CD14-positive monocyte (primary cell): ENCODE results near the gene SMNDC1. TPM values are rescaled to one million over a fixed set of nuclear protein-coding genes. Genes with fewer than 3 reads are reported as not detected.
"Not testable (repeated sequence)": the region's sequence is repeated elsewhere in the genome, so short reads cannot be mapped to it uniquely, and the experiment has no call there.

Experiments
- DNase-seq, 3 donors: peaks; one replicate each; pipeline ENCODE4 v3.0.0-alpha.2; 2011 to 2022
- H2AFZ ChIP-seq: 2 replicates; pipeline ENCODE4 v1.6.0; 2012; ENCODE audit warnings: mild to moderate bottlenecking, low read depth, low read length, inconsistent platforms; ENCODE audit not compliant: insufficient read depth, poor library complexity, severe bottlenecking
- H3K27ac ChIP-seq, 2 donors: 1 replicate in 1 of 2; 2 replicates in 1 of 2; pipeline ENCODE4 v1.5.1; 2012 to 2013; ENCODE audit warnings: low read length in 2 of 2, control low read depth in 1 of 2, inconsistent platforms in 1 of 2, low read depth in 1 of 2, mild to moderate bottlenecking in 1 of 2
- H3K27me3 ChIP-seq, 2 donors: one replicate each; pipeline versions ENCODE4 v1.6.0 to v1.6.1; 2011 to 2013; ENCODE audit warnings: low read length in 2 of 2; ENCODE audit not compliant: control insufficient read depth in 2 of 2, insufficient read depth in 2 of 2
- H3K36me3 ChIP-seq, 2 donors: replicated peaks in 1 of 2; 1 replicate in 1 of 2; 2 replicates in 1 of 2; pipeline versions ENCODE4 v1.5.1 to v1.6.1; 2012 to 2013; ENCODE audit warnings: low read length in 2 of 2, control low read depth in 1 of 2, inconsistent platforms in 1 of 2, mild to moderate bottlenecking in 1 of 2; ENCODE audit not compliant: insufficient read depth in 2 of 2, control insufficient read depth in 1 of 2
- H3K4me1 ChIP-seq, 2 donors: 1 replicate in 1 of 2; 2 replicates in 1 of 2; pipeline versions ENCODE4 v1.5.1 to v1.6.1; 2012 to 2013; ENCODE audit warnings: low read length in 2 of 2, control low read depth in 1 of 2, inconsistent platforms in 1 of 2, mild to moderate bottlenecking in 1 of 2, moderate library complexity in 1 of 2; ENCODE audit not compliant: insufficient read depth in 2 of 2, control insufficient read depth in 1 of 2
- H3K4me2 ChIP-seq: replicated peaks from 2 replicates; pipeline ENCODE3; 2012; ENCODE audit warnings: low read length, moderate library complexity, mild to moderate bottlenecking; ENCODE audit not compliant: poor library complexity, severe bottlenecking; ENCODE audit errors: extremely low read depth
- H3K4me3 ChIP-seq, 3 experiments: fragments of 200-600 bp in 1 of 3; sonication (generic) in 1 of 3; replicated peaks in 1 of 3; 1 replicate in 2 of 3; 2 replicates in 1 of 3; pipeline ENCODE4 v1.5.1; 2011 to 2013; ENCODE audit warnings: low read length in 3 of 3, mild to moderate bottlenecking in 3 of 3, control low read depth in 2 of 3, low read depth in 2 of 3, inconsistent platforms in 1 of 3, moderate library complexity in 1 of 3
- H3K79me2 ChIP-seq: 2 replicates; pipeline ENCODE4 v1.6.0; 2012; ENCODE audit warnings: mild to moderate bottlenecking, control low read depth, inconsistent platforms, low read length, moderate library complexity; ENCODE audit not compliant: insufficient read depth
- H3K9ac ChIP-seq: 2 replicates; pipeline ENCODE4 v1.6.0; 2017; ENCODE audit warnings: low read length, mild to moderate bottlenecking; ENCODE audit not compliant: insufficient read depth, poor library complexity, severe bottlenecking
- H3K9me3 ChIP-seq, 2 donors: replicated peaks in 1 of 2; 1 replicate in 1 of 2; 2 replicates in 1 of 2; pipeline versions ENCODE4 v1.5.1 to v1.6.1; 2012 to 2013; ENCODE audit warnings: low read length in 2 of 2, control low read depth in 1 of 2; ENCODE audit not compliant: control insufficient read depth in 1 of 2, insufficient read depth in 1 of 2
- H4K20me1 ChIP-seq: 2 replicates; pipeline ENCODE4 v1.6.0; 2012; ENCODE audit warnings: mild to moderate bottlenecking, low read length, control low read depth, moderate library complexity; ENCODE audit not compliant: insufficient read depth
- H3K27ac Mint-ChIP-seq, 7 donors: one replicate each; pipeline ENCODE4 v1.8.0; 2020; ENCODE audit warnings: mild to moderate bottlenecking in 7 of 7, mixed read lengths in 7 of 7, moderate library complexity in 6 of 7, inconsistent platforms in 2 of 7
- H3K27me3 Mint-ChIP-seq, 3 donors: one replicate each; pipeline ENCODE4 v1.8.0; 2021 to 2022; ENCODE audit warnings: low read depth in 3 of 3, mild to moderate bottlenecking in 3 of 3, mixed read lengths in 3 of 3, moderate library complexity in 3 of 3, inconsistent platforms in 1 of 3
- H3K36me3 Mint-ChIP-seq, 2 donors: one replicate each; pipeline ENCODE4 v1.8.0; 2020; ENCODE audit warnings: mixed read lengths in 2 of 2, inconsistent platforms in 1 of 2, mild to moderate bottlenecking in 1 of 2
- H3K4me1 Mint-ChIP-seq: one replicate; pipeline ENCODE4 v1.8.0; 2020; ENCODE audit warnings: mild to moderate bottlenecking, mixed read lengths
- H3K4me3 Mint-ChIP-seq, 2 donors: one replicate each; pipeline ENCODE4 v1.8.0; 2020; ENCODE audit warnings: mild to moderate bottlenecking in 2 of 2, mixed read lengths in 2 of 2, moderate library complexity in 1 of 2
- H3K9me3 Mint-ChIP-seq, 7 donors: one replicate each; pipeline ENCODE4 v1.8.0; 2020 to 2022; ENCODE audit warnings: mixed read lengths in 7 of 7, mild to moderate bottlenecking in 6 of 7, moderate library complexity in 6 of 7, inconsistent platforms in 2 of 7
- WGBS: methylation state at CpG from one replicate; pipeline ENCODE4 v1.1.5; 2013; ENCODE audit warnings: missing lambda C conversion rate; ENCODE audit not compliant: insufficient coverage; 5-methylcytosine and 5-hydroxymethylcytosine counted together
- intact Hi-C, 2 donors: fragments of 100-400 bp; cut with micrococcal nuclease; formaldehyde crosslinking; loops; one replicate each; pipeline versions ENCODE4 v1.15.0 to v1.15.1; 2023
- polyA plus RNA-seq, 3 donors: library from polyadenylated mRNA; depleted of rRNA in 1 of 3; unstranded in 2 of 3; stranded (reverse) in 1 of 3; fragments of 300-500 nt in 2 of 3; fragments of >200 nt in 1 of 3; fragmentation: Illumina TruSeq in 2 of 3; gene quantifications; 1 replicate in 2 of 3; 2 replicates in 1 of 3; pipeline ENCODE4 v1.2.3, GENCODE V29; 2012 to 2021
- TF ChIP-seq, protein P1 (sequence below): fragments of 200-600 bp; IDR thresholded peaks from one replicate; pipeline ENCODE4 v1.8.0; 2022; ENCODE audit warnings: antibody characterized with exemption, mild to moderate bottlenecking

Gene SMNDC1
- polyA plus RNA-seq, 3 donors: 15.6 to 18.2 (median 16.4) TPM

GRCh38 chr10:110274072-110274627, 30.6 kb downstream of the SMNDC1 start:
- H3K79me2 ChIP-seq: peaks cover 45% of the 10 kb centered on the region
- H2AFZ ChIP-seq: peak overlapping the region; percentile 48
- H3K4me3 Mint-ChIP-seq: no peak overlapping the region
- no peak for DNase-seq
- peak overlapping the region in 1 of 3 experiments; percentile 48 for H3K4me3 ChIP-seq
- no peak overlapping the region for H3K9ac ChIP-seq
- peak overlapping the region in 1 of 2 donors; percentile 68 for H3K27ac ChIP-seq
- H3K27me3 Mint-ChIP-seq: no peaks in the 10 kb centered on the region
- peaks cover 39% of the 10 kb centered on the region for H3K4me1 Mint-ChIP-seq
- intact Hi-C loops: loop anchor here (5.0 kb wide), 3 partner anchors 47 to 132 kb away; partner anchors contain the start of gene MXI1 (in 1 of the 2)
- TF ChIP-seq, protein P1, sequence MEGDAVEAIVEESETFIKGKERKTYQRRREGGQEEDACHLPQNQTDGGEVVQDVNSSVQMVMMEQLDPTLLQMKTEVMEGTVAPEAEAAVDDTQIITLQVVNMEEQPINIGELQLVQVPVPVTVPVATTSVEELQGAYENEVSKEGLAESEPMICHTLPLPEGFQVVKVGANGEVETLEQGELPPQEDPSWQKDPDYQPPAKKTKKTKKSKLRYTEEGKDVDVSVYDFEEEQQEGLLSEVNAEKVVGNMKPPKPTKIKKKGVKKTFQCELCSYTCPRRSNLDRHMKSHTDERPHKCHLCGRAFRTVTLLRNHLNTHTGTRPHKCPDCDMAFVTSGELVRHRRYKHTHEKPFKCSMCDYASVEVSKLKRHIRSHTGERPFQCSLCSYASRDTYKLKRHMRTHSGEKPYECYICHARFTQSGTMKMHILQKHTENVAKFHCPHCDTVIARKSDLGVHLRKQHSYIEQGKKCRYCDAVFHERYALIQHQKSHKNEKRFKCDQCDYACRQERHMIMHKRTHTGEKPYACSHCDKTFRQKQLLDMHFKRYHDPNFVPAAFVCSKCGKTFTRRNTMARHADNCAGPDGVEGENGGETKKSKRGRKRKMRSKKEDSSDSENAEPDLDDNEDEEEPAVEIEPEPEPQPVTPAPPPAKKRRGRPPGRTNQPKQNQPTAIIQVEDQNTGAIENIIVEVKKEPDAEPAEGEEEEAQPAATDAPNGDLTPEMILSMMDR: no peak
- H3K27me3 ChIP-seq: no peaks in the 10 kb centered on the region
- H3K36me3 Mint-ChIP-seq: peaks cover 3 to 6% of the 10 kb centered on the region in 2 donors
- no peaks in the 10 kb centered on the region for H4K20me1 ChIP-seq
- no peak overlapping the region for H3K4me2 ChIP-seq
- H3K36me3 ChIP-seq: no peaks in the 10 kb centered on the region
- H3K9me3 ChIP-seq: no peaks in the 10 kb centered on the region
- no peaks in the 10 kb centered on the region for H3K9me3 Mint-ChIP-seq
- H3K27ac Mint-ChIP-seq: peak overlapping the region in 3 of 7 donors; percentile 68 to 95 (median 69)
- peaks cover 30 to 33% of the 10 kb centered on the region in 2 donors for H3K4me1 ChIP-seq

- H3K79me2 ChIP-seq: peaks cover 49% of the 10 kb centered on the region
- H3K9ac ChIP-seq: no peak overlapping the region
- Mint-ChIP-seq H3K9me3 (no peaks in the 10 kb centered on the region), H3K4me3 (peak overlapping the region; percentile 57 to 81), H3K27me3 (no peaks in the 10 kb centered on the region), H3K36me3 (peaks cover 3 to 6% of the 10 kb centered on the region in 2 donors), H3K4me1 (peaks cover 43% of the 10 kb centered on the region), H3K27ac (peak overlapping the region; percentile 69 to 95 (median 88))
- intact Hi-C loops: loop anchor here (5.0 kb wide), 3 partner anchors 46 to 131 kb away; partner anchors contain the start of gene MXI1 (in 1 of the 2)
- no peaks in the 10 kb centered on the region for H3K36me3 ChIP-seq
- H4K20me1 ChIP-seq: no peaks in the 10 kb centered on the region
- TF ChIP-seq, protein P1: no peak
- H3K9me3 ChIP-seq: no peaks in the 10 kb centered on the region
- peak; percentile 74 to 87 (median 85) for DNase-seq
- peak overlapping the region; percentile 47 to 68 for H3K27ac ChIP-seq
- no peaks in the 10 kb centered on the region for H3K27me3 ChIP-seq
- peak overlapping the region; percentile 50 for H3K4me2 ChIP-seq
- H3K4me1 ChIP-seq: peaks cover 31 to 35% of the 10 kb centered on the region in 2 donors
- H2AFZ ChIP-seq: peak overlapping the region; percentile 48
- H3K4me3 ChIP-seq: peak overlapping the region in 1 of 3 experiments; percentile 48
- WGBS: no CpG with 5 or more reads among the region's 4 CpGs
Observed at GRCh38 chr10:110273474-110273873, 31.2 kb downstream of the SMNDC1 start.

DNA sequence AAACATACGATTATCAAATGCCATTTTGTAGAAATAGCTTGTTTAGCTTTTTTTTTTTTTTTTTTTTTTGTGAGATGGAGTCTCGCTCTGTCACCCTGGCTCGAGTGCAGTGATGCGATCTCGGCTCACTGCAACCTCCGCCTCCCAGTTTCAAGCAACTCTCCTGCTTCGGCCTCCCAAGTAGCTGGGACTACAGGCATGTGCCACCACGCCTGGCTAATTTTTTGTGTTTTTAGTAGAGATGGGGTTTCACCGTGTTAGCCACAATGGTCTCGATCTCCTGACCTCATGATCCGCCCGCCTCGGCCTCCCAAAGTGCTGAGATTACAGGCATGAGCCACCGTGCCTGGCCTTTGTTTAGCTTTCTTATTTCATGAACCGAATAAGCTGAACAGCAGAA, 31.7 kb downstream of the SMNDC1 start:
- Mint-ChIP-seq H3K4me1 (peaks cover 44% of the 10 kb centered on the region), H3K27ac (peak overlapping the region; percentile 69 to 95 (median 87))
- H2AFZ ChIP-seq, H4K20me1 ChIP-seq, H3K9me3 Mint-ChIP-seq, H3K36me3 Mint-ChIP-seq, H3K4me3 ChIP-seq, H3K9me3 ChIP-seq, DNase-seq, H3K9ac ChIP-seq, H3K27me3 ChIP-seq, H3K4me3 Mint-ChIP-seq, H3K27me3 Mint-ChIP-seq, H3K36me3 ChIP-seq: not testable (repeated sequence)
- peak overlapping the region; percentile 47 to 68 for H3K27ac ChIP-seq
- intact Hi-C loops: loop anchor here (5.0 kb wide), 3 partner anchors 46 to 131 kb away; partner anchors contain the start of gene MXI1 (in 1 of the 2)
- H3K4me1 ChIP-seq: peaks cover 31 to 35% of the 10 kb centered on the region in 2 donors
- H3K4me2 ChIP-seq: peak overlapping the region; percentile 50
- 86% methylated on average over 1 of the region's 15 CpGs for WGBS
- H3K79me2 ChIP-seq: peaks cover 49% of the 10 kb centered on the region
